ENCODE results near the gene COL27A1. TPM values are rescaled to one million over a fixed set of nuclear protein-coding genes. Genes with fewer than 3 reads are reported as not detected.

COL27A1 gene
- total RNA-seq, 4 donors from 2014 or later: 2.1 to 9.0 (median 3.8) TPM

- TF ChIP-seq POLR2A (IDR thresholded peaks at IDR 0.05) (no peak), POLR2AphosphoS5 (IDR thresholded peaks at IDR 0.05) (no peak), EP300 (IDR thresholded peaks at IDR 0.05; ENCODE audit: low read depth) (no peak), CTCF (IDR thresholded peaks at IDR 0.05) (no peak)
- no peak overlapping the region for H3K4me3 ChIP-seq
- WGBS, 2 donors (ENCODE audit: low coverage in 1 of 2): 90 to 100% methylated on average over 2 to 3 of the region's 3 CpGs
- no peaks in the 10 kb centered on the region for H3K36me3 ChIP-seq
- no peaks in the 10 kb centered on the region for H3K27me3 ChIP-seq
- in situ Hi-C loops (cut with MboI; ENCODE audit: low pct_ligation_motif_present in 1 of 4, low pct_unique_long_range_greater_than_20kb in 1 of 4, low sequenced_read_pairs in 3 of 4): no loop called here
- peaks cover 0 to under 1% (median 0%) of the 10 kb centered on the region in 4 donors for H3K4me1 ChIP-seq
- intact Hi-C loops (cut with DNase I; ENCODE audit: low total_unique reads): no loop called here
- no peak for DNase-seq
- no peaks in the 10 kb centered on the region for H3K9me3 ChIP-seq
- no peak overlapping the region for H3K27ac ChIP-seq
These were observed 87.9 kb downstream of the COL27A1 start for GRCh38 chr9:114243240-114243639.

GRCh38 chr9:114244570-114244969 is 89.2 kb downstream of the COL27A1 start:
- no peak overlapping the region for H3K4me3 ChIP-seq
- H3K9me3 ChIP-seq: no peaks in the 10 kb centered on the region
- TF ChIP-seq EP300 (IDR thresholded peaks at IDR 0.05; ENCODE audit: low read depth) (no peak), POLR2AphosphoS5 (IDR thresholded peaks at IDR 0.05) (no peak), CTCF (IDR thresholded peaks at IDR 0.05) (no peak), POLR2A (IDR thresholded peaks at IDR 0.05) (no peak)
- WGBS, 2 donors (ENCODE audit: low coverage in 1 of 2): 90 to 100% methylated on average over 1 to 8 of the region's 8 CpGs
- H3K4me1 ChIP-seq: peaks cover 0 to 14% (median 4%) of the 10 kb centered on the region in 4 donors
- H3K27me3 ChIP-seq: no peaks in the 10 kb centered on the region
- no peaks in the 10 kb centered on the region for H3K36me3 ChIP-seq
- intact Hi-C loops (cut with DNase I; ENCODE audit: low total_unique reads): no loop called here
- no peak for DNase-seq
- H3K27ac ChIP-seq: no peak overlapping the region
- in situ Hi-C loops (cut with MboI; ENCODE audit: low pct_ligation_motif_present in 1 of 4, low pct_unique_long_range_greater_than_20kb in 1 of 4, low sequenced_read_pairs in 3 of 4): no loop called here

GRCh38 chr9:114246558-114246957 is 91.2 kb downstream of the COL27A1 start:
- Histone ChIP-seq H3K27ac (no peak overlapping the region), H3K4me3 (no peak overlapping the region), H3K27me3 (no peaks in the 10 kb centered on the region), H3K9me3 (no peaks in the 10 kb centered on the region), H3K36me3 (no peaks in the 10 kb centered on the region), H3K4me1 (peaks cover 3 to 24% (median 8%) of the 10 kb centered on the region in 4 donors)
- in situ Hi-C loops (cut with MboI; ENCODE audit: low pct_ligation_motif_present in 1 of 4, low pct_unique_long_range_greater_than_20kb in 1 of 4, low sequenced_read_pairs in 3 of 4): no loop called here
- WGBS, 2 donors (ENCODE audit: low coverage in 1 of 2): 79 to 87% methylated on average over 3 to 12 of the region's 12 CpGs
- no peak for DNase-seq
- intact Hi-C loops (cut with DNase I; ENCODE audit: low total_unique reads): no loop called here
- TF ChIP-seq EP300 (IDR thresholded peaks at IDR 0.05; ENCODE audit: low read depth): no peak
- TF ChIP-seq POLR2A (IDR thresholded peaks at IDR 0.05): no peak
- no peak for TF ChIP-seq CTCF (IDR thresholded peaks at IDR 0.05)
- no peak for TF ChIP-seq POLR2AphosphoS5 (IDR thresholded peaks at IDR 0.05)

- in situ Hi-C loops (cut with MboI; ENCODE audit: low pct_ligation_motif_present in 1 of 4, low pct_unique_long_range_greater_than_20kb in 1 of 4, low sequenced_read_pairs in 3 of 4): no loop called here
- H3K27me3 ChIP-seq: no peaks in the 10 kb centered on the region
- intact Hi-C loops (cut with DNase I; ENCODE audit: low total_unique reads): no loop called here
- peaks cover 3 to 24% (median 8%) of the 10 kb centered on the region in 4 donors for H3K4me1 ChIP-seq
- no peaks in the 10 kb centered on the region for H3K36me3 ChIP-seq
- WGBS, 2 donors (ENCODE audit: low coverage in 1 of 2): 81 to 85% methylated on average over 2 of the region's 2 CpGs
- no peak for TF ChIP-seq POLR2AphosphoS5 (IDR thresholded peaks at IDR 0.05)
- TF ChIP-seq CTCF (IDR thresholded peaks at IDR 0.05): no peak
- H3K4me3 ChIP-seq: no peak overlapping the region
- DNase-seq: no peak
- no peak overlapping the region for H3K27ac ChIP-seq
- H3K9me3 ChIP-seq: no peaks in the 10 kb centered on the region
These were observed 91.7 kb downstream of the COL27A1 start for GRCh38 chr9:114247077-114247476.

Data from transverse colon (tissue), 4 donors.